ENCODE results near the gene MRPS2.
"Not testable (repeated sequence)": the region's sequence is repeated elsewhere in the genome, so short reads cannot be mapped to it uniquely, and the experiment has no call there.

The MRPS2 gene

DNA sequence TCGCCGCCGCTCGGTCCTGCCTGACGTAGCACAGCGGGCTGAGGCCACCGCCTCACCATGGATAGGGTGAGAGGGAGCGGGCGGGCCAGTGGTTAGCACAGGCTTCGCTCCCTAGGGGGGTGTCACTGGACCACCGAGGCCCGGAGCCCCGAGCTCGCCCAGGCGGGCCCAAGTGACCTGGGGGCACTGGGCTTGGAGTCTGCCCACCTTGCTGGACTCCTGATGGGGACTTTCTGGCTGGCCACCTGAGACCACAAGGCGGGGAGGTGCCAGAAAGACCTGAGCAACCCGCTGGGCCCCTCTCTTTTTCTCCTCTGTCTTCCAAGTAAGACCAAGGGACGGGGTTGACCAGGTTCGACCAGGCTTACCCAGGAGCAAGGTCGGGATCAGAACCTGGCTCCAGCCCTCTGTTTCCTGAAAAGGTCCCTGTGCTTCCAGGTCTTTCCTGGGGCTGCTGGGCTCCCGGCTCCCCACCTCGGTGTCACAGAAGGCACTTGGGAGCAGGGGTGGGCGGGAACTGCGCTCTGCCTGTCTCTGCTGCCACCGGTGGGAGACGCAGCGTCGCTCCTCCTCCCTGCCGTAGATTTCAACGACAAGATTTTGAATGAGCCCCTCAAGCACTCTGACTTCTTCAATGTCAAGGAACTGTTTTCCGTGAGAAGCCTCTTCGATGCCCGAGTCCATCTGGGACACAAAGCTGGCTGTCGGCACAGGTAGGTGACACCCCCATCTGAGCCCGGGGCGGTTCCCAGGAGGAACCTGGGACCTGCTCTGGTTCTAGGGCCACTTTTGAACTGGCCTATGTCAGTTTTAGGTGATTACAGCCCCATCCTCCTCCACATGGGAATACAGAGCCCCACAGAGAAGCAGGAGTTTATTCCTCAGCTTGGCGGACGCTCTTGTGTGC is 1.0 kb downstream of the MRPS2 start:
- DNase-seq, result no peak

- no peak for DNase-seq
These were observed 1.8 kb downstream of the MRPS2 start for GRCh38 chr9:135502168-135502872.

- DNase-seq, result no peak
These were observed 2.4 kb downstream of the MRPS2 start for GRCh38 chr9:135502873-135503321.

- no peak for DNase-seq
These were observed 3.1 kb downstream of the MRPS2 start for GRCh38 chr9:135503371-135504261.

DNA sequence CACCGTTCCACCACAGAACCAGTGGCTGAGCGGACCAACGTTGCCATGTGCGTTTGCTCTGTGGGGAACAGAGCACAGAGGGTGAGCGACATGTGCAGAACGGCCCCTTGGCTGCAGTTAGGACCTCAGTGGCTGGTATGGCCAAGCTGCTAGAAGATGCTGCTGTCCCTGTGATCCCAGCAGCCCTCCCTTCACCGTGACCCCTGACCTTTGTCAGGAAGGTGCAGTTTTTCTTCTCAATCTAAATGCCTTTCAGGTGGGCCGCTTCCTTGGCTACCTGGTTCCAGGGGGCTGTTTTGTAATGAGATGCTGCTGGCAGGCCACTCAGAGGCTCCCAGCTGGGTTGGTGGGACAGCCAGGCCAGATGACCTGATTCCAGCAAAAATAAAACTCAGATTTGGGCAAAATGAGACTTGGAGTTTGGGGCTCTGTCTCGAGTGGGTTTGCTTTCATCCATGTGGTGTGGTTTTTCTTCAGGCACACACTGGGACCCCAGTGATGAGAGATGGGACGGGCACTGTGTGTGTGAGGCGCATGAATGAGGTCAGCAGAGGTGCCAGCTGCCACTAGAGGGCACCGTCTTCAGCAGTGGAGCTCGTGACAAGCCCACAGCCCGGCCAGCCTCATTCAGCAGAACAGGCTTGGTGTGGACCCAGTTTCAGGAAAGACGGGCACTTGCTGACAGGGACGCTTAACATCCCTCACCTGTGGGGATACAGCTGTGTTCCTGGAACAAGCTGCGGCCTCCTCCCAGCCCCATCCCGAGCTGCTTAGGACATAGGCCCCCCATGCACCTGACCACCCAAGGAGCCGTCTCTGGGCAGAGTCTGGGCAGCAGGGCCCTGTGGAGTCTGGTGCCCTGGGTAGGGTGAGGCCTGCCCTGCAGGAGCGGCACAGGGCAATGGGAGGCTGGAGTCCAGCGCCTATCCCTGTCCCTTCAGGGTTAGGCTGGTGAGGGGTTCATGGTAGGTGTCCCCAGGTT is 4.1 kb downstream of the MRPS2 start:
- DNase-seq, result no peak

DNA sequence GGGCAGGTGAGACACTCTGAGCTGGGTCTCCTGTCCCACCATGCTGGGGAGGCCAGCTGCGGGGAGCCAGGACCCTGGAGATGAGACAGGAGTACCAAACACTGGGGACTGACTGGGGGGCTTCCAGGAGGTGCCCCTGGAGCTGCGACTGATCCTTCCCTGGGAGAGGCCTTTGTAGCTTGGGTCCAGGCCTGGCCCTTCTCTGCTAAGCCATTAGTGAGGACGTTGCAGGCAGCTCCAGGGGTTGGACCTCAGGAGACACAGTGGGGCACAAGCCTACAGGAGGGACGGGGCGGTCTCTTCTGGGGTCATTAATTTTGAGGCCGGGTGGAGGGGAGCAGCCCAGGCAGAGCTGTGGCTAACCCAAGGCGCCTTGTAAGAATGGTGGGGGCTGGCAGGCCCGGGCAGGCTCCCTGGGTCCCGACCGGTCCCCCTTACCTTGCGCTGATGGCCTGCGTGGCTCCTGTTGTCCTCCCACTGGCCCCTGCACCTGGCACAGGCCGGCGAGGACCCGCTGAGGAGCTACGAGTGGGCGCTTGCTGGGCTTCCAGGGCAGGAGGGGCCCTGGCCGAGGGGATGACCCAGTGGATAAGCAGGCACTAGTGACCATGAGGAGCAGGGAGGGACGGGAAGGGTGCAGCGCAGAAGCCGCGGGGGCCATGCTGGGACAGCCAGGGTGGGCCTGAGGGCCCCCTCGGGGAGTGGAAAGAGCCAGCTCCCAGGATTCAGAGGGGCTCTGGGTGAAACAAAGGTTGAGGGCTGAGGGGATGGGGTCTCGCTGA is 5.1 kb downstream of the MRPS2 start:
- no peak for DNase-seq

- DNase-seq, result no peak
These were observed 6.0 kb downstream of the MRPS2 start for GRCh38 chr9:135506327-135507103.

- DNase-seq, result no peak
These were observed 6.9 kb downstream of the MRPS2 start for GRCh38 chr9:135507104-135508035.

- DNase-seq, result no peak
These were observed 7.8 kb downstream of the MRPS2 start for GRCh38 chr9:135508211-135508820.

DNA sequence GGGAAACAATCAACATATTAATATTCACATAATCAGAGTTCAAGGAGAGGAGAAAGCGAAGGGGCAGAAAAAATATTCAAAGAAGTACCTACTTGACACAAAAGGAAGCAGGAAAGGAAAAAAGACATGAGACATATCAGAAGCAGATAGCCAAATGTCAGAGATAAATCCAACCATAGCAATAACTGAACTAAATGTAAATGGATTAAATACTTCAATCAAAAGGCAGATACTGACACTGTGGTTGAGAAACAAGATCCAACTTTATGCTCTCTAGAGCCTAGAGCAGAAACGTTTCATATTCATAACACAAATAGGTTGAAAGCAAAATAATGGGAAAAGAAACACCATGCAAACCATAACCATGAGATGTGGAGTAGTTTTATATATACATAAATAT is 9.0 kb downstream of the MRPS2 start:
- DNase-seq, result no peak

DNA sequence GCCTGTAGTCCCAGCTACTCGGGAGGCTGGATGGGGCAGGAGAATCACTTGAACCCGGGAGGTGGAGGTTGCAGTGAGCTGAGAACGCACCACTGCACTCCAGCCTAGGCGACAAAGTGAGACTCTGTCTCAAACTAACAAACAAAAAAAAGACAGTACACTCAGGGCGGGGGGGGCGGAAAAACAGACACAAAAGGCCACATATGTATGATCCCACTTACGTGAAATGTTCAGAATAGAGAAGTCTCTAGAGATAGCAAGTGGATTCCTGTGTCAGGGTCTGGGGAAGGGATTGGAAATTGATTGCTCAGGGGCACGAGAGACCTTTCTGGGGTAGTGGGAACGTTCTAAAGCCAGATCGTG is 11.7 kb downstream of the MRPS2 start:
- DNase-seq, result no peak

DNA sequence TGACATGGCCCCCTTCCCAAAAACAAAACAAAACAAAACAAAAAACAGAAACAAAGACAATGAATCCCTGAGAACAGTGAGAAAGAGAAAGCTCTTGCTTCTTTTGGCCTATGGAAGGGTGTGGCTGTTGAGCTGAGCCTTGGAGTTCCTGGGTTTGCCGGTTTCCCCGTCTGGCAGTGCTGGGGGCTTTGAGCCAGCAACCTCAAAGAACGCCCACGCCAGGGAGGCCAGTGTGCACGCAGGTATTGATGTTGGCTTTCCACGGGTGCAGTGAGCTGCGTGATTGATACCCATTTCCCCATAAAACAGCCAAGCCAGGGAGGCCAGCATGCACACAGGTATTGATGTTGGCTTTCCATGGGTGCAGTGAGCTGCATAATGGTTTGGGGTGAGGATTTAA is 12.4 kb downstream of the MRPS2 start:
- peak; percentile 26 for DNase-seq

GRCh38 chr9:135513351-135513846 is 12.9 kb downstream of the MRPS2 start:
- DNase-seq, result peak; percentile 39

DNA sequence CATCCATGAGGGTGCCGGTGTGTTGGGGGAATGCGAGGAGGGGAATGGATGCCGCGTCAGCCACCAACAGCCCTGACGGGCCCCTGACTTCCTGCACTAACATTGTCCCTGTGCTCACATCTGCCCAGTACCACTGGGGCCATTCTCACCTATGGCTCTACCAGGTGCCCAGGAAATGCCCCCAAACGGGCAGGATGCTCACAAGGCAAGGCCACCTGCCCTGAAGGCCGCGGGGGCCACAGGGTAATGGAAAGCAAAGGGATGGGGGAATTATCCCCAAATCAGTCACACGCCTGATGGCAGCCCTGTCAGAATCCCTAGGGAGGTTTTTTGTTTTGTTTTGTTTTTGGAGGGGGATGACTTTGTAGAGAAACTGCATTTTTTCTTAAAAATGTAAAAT is 13.4 kb downstream of the MRPS2 start:
- DNase-seq, result not testable (repeated sequence)

DNA sequence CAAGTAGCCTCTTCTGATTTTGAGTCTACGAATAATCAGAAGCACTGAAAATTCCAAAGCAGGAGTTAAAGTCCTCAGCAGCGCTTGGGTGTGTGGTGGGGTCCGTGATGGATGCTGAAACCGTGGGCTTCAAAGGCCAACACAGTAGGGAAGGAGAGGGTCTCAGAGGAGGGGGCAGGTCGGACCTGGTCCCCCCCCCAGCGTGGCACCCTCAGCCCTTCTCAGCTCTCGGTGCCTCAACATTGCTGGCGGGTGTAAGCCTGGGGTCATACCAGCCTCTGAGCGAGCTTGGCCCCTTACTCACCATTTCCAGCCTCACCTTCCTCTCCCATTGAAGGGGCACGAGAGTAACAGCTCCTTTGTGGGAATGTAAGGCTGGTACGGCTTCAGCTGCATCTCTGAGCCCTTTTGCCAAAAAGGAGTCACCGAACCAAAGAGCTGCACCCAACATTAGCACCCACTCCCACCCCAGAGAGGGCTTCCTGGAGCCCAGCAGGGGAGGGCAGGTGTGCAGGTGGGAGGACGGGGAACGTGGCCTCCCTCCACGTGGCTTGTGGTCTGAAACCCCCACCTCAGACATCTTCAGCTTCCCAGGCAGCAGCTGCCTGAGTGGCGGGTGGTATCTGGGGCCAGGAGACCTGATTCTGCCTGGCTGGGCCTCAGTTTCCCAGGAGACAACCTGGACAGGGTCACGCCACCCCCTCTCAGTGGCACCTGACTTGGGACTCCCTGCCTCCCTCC is 14.0 kb downstream of the MRPS2 start:
- DNase-seq, result peak; percentile 4

DNA sequence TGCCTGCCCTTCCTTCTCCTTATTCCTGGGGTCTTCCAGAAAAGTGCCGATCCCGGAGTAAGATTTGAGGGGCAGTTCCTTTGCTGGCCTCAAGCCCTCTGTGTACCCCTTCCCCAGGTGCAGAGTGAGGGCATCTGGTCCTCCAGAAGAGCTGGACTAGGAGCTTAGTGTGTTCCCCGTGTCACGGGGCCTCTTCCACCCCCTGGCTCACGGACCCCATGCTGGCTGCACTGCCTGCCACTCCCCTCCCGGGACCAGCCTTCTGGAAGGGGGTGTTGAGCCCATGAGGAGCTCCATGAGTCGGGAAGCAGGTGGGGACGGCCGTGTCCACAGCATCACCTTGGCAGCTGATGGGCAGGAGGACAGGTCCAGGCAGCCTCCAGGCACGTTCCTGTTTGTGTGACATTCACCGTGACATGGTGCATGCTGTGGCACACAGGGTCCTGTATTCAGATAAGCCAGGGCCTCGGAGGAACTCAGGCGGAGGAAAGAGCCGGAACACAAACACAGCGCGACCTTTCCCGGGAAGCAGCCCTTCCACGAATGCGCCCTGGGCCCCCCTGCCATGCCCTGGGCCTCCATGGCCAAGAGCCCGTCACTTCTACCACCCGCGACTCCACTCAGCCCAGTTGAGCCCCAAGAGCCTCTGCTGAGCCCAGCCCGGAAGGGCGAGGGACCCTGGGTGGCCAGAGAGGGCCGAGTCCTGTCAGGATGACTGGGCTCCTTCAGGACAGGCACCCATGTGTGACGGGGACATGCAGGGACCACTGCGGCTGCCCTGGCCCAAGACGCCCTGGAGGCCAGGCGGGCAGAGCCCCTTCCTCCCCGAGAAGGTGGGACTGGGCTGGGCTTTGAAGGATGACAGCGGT is 14.8 kb downstream of the MRPS2 start:
- DNase-seq, result peak; percentile 23

Data from right forelimb (tissue), 1 donor.